ENCODE data around the gene SLC22A14.

DNA sequence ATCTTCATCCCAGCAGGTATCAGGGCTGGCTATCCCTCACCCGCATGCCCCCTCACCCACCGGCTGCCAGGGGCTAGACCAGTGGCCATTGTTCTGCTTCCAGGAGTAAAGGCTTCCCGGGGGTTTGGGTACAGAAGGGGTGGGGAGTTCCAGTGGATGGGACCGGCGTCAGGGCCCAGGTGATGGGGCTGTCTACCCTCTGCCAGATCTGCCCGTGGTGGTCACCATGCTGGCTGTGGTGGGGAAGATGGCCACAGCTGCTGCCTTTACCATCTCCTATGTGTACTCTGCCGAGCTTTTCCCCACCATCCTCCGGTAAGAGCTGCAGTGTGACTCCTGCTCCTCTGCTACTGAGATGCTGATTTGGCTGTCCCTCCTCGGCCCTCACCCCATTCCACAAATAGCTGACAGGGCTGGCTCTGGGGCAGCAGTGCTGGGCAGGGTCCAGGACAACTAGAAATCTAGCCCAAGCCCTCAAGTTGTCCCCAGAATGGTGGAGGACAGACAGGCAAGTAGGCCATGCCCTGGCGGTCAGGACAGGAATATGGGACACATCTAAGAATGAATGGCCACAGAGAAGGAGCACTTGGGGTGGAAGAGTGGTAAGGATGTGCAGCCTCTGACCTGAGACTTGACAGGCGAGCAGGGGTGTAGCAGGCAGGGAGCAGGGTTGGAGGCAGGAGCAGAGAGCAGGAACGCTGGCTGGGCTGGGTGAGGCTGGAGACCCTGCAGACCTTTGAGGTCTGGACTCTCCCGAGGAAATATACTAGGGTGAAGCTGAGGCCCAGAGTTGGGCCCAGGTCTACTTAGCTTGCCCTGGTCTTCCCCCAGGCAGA lies 5.8 kb upstream of the SLC22A14 start:
- TF ChIP-seq, protein P1, sequence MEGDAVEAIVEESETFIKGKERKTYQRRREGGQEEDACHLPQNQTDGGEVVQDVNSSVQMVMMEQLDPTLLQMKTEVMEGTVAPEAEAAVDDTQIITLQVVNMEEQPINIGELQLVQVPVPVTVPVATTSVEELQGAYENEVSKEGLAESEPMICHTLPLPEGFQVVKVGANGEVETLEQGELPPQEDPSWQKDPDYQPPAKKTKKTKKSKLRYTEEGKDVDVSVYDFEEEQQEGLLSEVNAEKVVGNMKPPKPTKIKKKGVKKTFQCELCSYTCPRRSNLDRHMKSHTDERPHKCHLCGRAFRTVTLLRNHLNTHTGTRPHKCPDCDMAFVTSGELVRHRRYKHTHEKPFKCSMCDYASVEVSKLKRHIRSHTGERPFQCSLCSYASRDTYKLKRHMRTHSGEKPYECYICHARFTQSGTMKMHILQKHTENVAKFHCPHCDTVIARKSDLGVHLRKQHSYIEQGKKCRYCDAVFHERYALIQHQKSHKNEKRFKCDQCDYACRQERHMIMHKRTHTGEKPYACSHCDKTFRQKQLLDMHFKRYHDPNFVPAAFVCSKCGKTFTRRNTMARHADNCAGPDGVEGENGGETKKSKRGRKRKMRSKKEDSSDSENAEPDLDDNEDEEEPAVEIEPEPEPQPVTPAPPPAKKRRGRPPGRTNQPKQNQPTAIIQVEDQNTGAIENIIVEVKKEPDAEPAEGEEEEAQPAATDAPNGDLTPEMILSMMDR (IDR thresholded peaks at IDR 0.05), result no peak
- TF ChIP-seq POLR2A (IDR thresholded peaks at IDR 0.05), result no peak
